Fibroblast of lung (primary cell): Measurements from ENCODE around the gene HAUS5. TPM values are rescaled to one million over a fixed set of nuclear protein-coding genes. Genes with fewer than 3 reads are reported as not detected.

ENCODE experiments used
- DNase-seq, 2 donors: peaks; one replicate each; pipeline versions ENCODE4 v3.0.0 to v3.0.0-alpha.2; 2010; ENCODE audit warnings: low read depth in 2 of 2
- H2AFZ ChIP-seq: 2 replicates; pipeline ENCODE4 v1.5.1; 2012; ENCODE audit warnings: low read length, control low read depth, inconsistent platforms
- H3K27ac ChIP-seq: 2 replicates; pipeline ENCODE4 v1.5.1; 2011; ENCODE audit warnings: low read length, control low read depth; ENCODE audit not compliant: insufficient read depth
- H3K27me3 ChIP-seq: 2 replicates; pipeline ENCODE4 v1.5.1; 2011; ENCODE audit warnings: mild to moderate bottlenecking, low read length; ENCODE audit not compliant: control insufficient read depth, insufficient read depth
- H3K36me3 ChIP-seq: 2 replicates; pipeline ENCODE4 v1.5.1; 2011; ENCODE audit warnings: low read length; ENCODE audit not compliant: control insufficient read depth, insufficient read depth
- H3K4me1 ChIP-seq: 2 replicates; pipeline ENCODE4 v1.5.1; 2011; ENCODE audit warnings: low read length; ENCODE audit not compliant: control insufficient read depth, insufficient read depth; ENCODE audit errors: extremely low read depth
- H3K4me2 ChIP-seq: 2 replicates; pipeline ENCODE4 v1.5.1; 2011; ENCODE audit warnings: low read length, control low read depth; ENCODE audit not compliant: insufficient read depth; ENCODE audit errors: extremely low read depth
- H3K4me3 ChIP-seq, 4 experiments: fragments of 200-600 bp in 1 of 4; sonication (generic) in 1 of 4; replicated peaks in 1 of 4; 2 replicates each; pipeline ENCODE4 v1.5.1; 2011 to 2016; ENCODE audit warnings: low read length in 4 of 4, low read depth in 3 of 4, mild to moderate bottlenecking in 3 of 4, control low read depth in 2 of 4, inconsistent platforms in 1 of 4, mixed read lengths in 1 of 4; ENCODE audit not compliant: insufficient read depth in 1 of 4; ENCODE audit errors: control extremely low read depth in 1 of 4
- H3K79me2 ChIP-seq: 2 replicates; pipeline ENCODE4 v1.5.1; 2012; ENCODE audit warnings: mild to moderate bottlenecking, low read length, inconsistent platforms; ENCODE audit not compliant: control insufficient read depth, insufficient read depth
- H3K9ac ChIP-seq: 2 replicates; pipeline ENCODE4 v1.5.1; 2011; ENCODE audit warnings: mild to moderate bottlenecking, low read length, control low read depth; ENCODE audit not compliant: insufficient read depth
- H3K9me3 ChIP-seq: 2 replicates; pipeline ENCODE4 v1.5.1; 2012; ENCODE audit warnings: low read depth, low read length; ENCODE audit not compliant: control insufficient read depth, insufficient read depth
- H4K20me1 ChIP-seq: 2 replicates; pipeline ENCODE4 v1.5.1; 2011; ENCODE audit warnings: low read length; ENCODE audit not compliant: control insufficient read depth, insufficient read depth; ENCODE audit errors: extremely low read depth
- EZH2 ChIP-seq: IDR thresholded peaks from 2 replicates; pipeline ENCODE4 v1.5.1; 2012; ENCODE audit warnings: low read length, control low read depth, mild to moderate bottlenecking; ENCODE audit errors: missing control alignments
- polyA plus RNA-seq, 2 donors: library from polyadenylated mRNA; depleted of rRNA in 1 of 2; stranded (reverse) in 1 of 2; unstranded in 1 of 2; fragments of >200 nt; gene quantifications; 2 replicates each; pipeline ENCODE4 v1.2.1, GENCODE V29; 2011 to 2012; ENCODE audit warnings: missing spikeins in 1 of 2
- total RNA-seq: library from RNA; depleted of rRNA; stranded (reverse); fragments of >200 nt; gene quantifications from 2 replicates; pipeline ENCODE4 v1.2.1, GENCODE V29; 2014
- TF ChIP-seq, protein P1 (sequence below), 2 donors: IDR thresholded peaks in 1 of 2; conservative IDR thresholded peaks in 1 of 2; 1 replicate in 1 of 2; 2 replicates in 1 of 2; pipeline ENCODE4 v1.5.1; 2011 to 2012; ENCODE audit warnings: low read length in 2 of 2, control low read depth in 1 of 2, inconsistent platforms in 1 of 2, low read depth in 1 of 2, mild to moderate bottlenecking in 1 of 2

The HAUS5 gene
- total and polyA plus RNA-seq, 2 donors (not counting 1 experiment from before 2014, with no cell fraction given): 2.5 to 4.0 TPM

DNA sequence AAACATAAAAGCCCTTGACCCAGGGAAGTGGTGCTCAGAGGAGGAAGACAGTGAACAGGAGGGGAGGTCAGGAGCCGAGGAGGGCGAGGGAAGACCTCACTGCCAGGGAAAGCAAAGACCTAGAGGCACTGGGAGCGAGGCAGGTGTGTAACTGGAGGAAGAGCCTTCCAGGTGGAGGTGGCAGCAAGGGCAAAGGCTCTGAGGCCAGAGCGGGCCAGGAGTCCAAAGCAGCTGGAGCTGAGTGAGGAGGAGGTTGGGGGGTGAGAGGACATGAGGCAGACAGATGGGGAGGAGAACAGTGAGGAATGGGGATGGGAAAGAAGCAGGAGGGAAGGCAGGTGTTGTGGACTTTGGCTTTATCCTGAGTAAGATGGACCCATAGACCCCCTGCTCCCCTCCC, 57.4 kb downstream of the HAUS5 start:
- Histone ChIP-seq H2AFZ (no peak overlapping the region), H3K4me3 (no peak overlapping the region), H3K27me3 (no peaks in the 10 kb centered on the region), H3K4me1 (no peaks in the 10 kb centered on the region), H3K79me2 (no peaks in the 10 kb centered on the region), H3K9me3 (no peaks in the 10 kb centered on the region), H3K9ac (no peak overlapping the region), H4K20me1 (no peaks in the 10 kb centered on the region), H3K36me3 (no peaks in the 10 kb centered on the region), H3K4me2 (no peak overlapping the region), H3K27ac (no peak overlapping the region)
- TF ChIP-seq, protein P1, sequence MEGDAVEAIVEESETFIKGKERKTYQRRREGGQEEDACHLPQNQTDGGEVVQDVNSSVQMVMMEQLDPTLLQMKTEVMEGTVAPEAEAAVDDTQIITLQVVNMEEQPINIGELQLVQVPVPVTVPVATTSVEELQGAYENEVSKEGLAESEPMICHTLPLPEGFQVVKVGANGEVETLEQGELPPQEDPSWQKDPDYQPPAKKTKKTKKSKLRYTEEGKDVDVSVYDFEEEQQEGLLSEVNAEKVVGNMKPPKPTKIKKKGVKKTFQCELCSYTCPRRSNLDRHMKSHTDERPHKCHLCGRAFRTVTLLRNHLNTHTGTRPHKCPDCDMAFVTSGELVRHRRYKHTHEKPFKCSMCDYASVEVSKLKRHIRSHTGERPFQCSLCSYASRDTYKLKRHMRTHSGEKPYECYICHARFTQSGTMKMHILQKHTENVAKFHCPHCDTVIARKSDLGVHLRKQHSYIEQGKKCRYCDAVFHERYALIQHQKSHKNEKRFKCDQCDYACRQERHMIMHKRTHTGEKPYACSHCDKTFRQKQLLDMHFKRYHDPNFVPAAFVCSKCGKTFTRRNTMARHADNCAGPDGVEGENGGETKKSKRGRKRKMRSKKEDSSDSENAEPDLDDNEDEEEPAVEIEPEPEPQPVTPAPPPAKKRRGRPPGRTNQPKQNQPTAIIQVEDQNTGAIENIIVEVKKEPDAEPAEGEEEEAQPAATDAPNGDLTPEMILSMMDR (conservative IDR thresholded peaks at IDR 0.05 in 1 of 2, IDR thresholded peaks at IDR 0.05 in 1 of 2; ENCODE audit: low read depth in 1 of 2, low read length in 2 of 2): no peak
- no peak for TF ChIP-seq EZH2
- no peak for DNase-seq

DNA sequence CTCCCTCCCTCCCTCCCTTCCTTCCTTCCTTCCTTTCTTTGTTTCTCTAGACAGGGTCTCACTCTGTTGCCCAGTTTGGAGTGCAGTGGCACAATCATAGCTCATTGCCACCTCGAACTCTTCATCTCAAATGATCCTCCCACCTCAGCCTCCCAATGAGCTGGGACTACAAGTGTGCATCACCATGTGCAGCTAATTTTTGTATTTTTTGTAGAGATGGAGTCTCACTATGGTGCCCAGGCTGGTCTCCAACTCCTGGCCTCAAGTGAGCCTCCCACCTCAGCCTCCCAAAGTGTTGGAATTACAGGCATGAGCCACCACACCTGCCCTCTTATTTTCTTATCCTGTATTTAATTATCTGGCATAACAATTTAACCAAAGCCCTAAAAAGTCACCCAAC, 58.2 kb downstream of the HAUS5 start:
- TF ChIP-seq, protein P1 (conservative IDR thresholded peaks at IDR 0.05 in 1 of 2, IDR thresholded peaks at IDR 0.05 in 1 of 2; ENCODE audit: low read depth in 1 of 2, low read length in 2 of 2): no peak
- no peak for TF ChIP-seq EZH2
- peaks cover 2% of the 10 kb centered on the region for H3K27me3 ChIP-seq
- H3K4me2 ChIP-seq: no peak overlapping the region
- H3K36me3 ChIP-seq: no peaks in the 10 kb centered on the region
- H3K4me1 ChIP-seq: no peaks in the 10 kb centered on the region
- H3K9ac ChIP-seq: no peak overlapping the region
- no peaks in the 10 kb centered on the region for H4K20me1 ChIP-seq
- H3K27ac ChIP-seq: no peak overlapping the region
- no peak for DNase-seq
- H3K9me3 ChIP-seq: no peaks in the 10 kb centered on the region
- H3K79me2 ChIP-seq: no peaks in the 10 kb centered on the region
- H3K4me3 ChIP-seq: no peak overlapping the region
- no peak overlapping the region for H2AFZ ChIP-seq

- Histone ChIP-seq H3K4me2 (no peak overlapping the region), H3K27me3 (peaks cover 3% of the 10 kb centered on the region), H3K4me1 (no peaks in the 10 kb centered on the region), H4K20me1 (no peaks in the 10 kb centered on the region), H3K9me3 (no peaks in the 10 kb centered on the region), H3K4me3 (no peak overlapping the region), H2AFZ (no peak overlapping the region), H3K9ac (no peak overlapping the region), H3K27ac (no peak overlapping the region), H3K36me3 (no peaks in the 10 kb centered on the region), H3K79me2 (no peaks in the 10 kb centered on the region)
- TF ChIP-seq, protein P1 (conservative IDR thresholded peaks at IDR 0.05 in 1 of 2, IDR thresholded peaks at IDR 0.05 in 1 of 2; ENCODE audit: low read depth in 1 of 2, low read length in 2 of 2): no peak
- no peak for TF ChIP-seq EZH2
- no peak for DNase-seq
These were observed 59.3 kb downstream of the HAUS5 start for GRCh38 chr19:35671818-35672217.
